H1 (cell line): ENCODE measurements around the gene RELN. TPM values are rescaled to one million over a fixed set of nuclear protein-coding genes. Genes with fewer than 3 reads are reported as not detected.

Source experiments
- CTCF ChIA-PET: fragments of 300-600 bp; sonication (Branson Sonifier 250); formaldehyde crosslinking; loops from one replicate; lab custom pipeline; 2021; ENCODE audit not compliant: partially characterized antibody; lab: Charles Lee
- POLR2A ChIA-PET: fragments of 300-600 bp; sonication (Branson Sonifier 250); formaldehyde crosslinking; loops from one replicate; lab custom pipeline; 2021; ENCODE audit warnings: inconsistent platforms; ENCODE audit not compliant: partially characterized antibody; lab: Charles Lee
- DNase-seq, 2 experiments: peaks; one replicate each; pipeline versions ENCODE4 v3.0.0 to v3.0.0-alpha.2; 2010 to 2022; ENCODE audit warnings: low spot score in 2 of 2, low read depth in 1 of 2, mixed read lengths in 1 of 2
- FAIRE-seq: peaks from 2 replicates; lab custom pipeline; 2011; peaks lifted over from hg19 to GRCh38; lab: Jason Lieb, UNC
- H2AFZ ChIP-seq: 2 replicates; pipeline ENCODE4 v1.8.1; 2012; ENCODE audit warnings: low read length, inconsistent platforms
- H2AK5ac ChIP-seq: 2 replicates; pipeline ENCODE4 v1.6.1; 2013; ENCODE audit warnings: low read depth, low read length
- H2BK120ac ChIP-seq: replicated peaks from 2 replicates; pipeline ENCODE3; 2013; ENCODE audit warnings: low read depth, low read length, inconsistent platforms
- H2BK12ac ChIP-seq: 2 replicates; pipeline ENCODE4 v1.6.1; 2013; ENCODE audit warnings: low read depth, low read length
- H2BK15ac ChIP-seq: 2 replicates; pipeline ENCODE4 v1.6.1; 2013; ENCODE audit warnings: low read length
- H2BK20ac ChIP-seq: 2 replicates; pipeline ENCODE4 v1.6.1; 2013; ENCODE audit warnings: low read length
- H2BK5ac ChIP-seq: 2 replicates; pipeline ENCODE4 v1.6.1; 2013; ENCODE audit warnings: low read depth, low read length
- H3K14ac ChIP-seq: 2 replicates; pipeline ENCODE4 v1.6.1; 2013; ENCODE audit warnings: inconsistent platforms; ENCODE audit not compliant: insufficient read length
- H3K18ac ChIP-seq: 2 replicates; pipeline ENCODE4 v1.6.1; 2013; ENCODE audit warnings: low read length; ENCODE audit errors: extremely low read depth
- H3K23ac ChIP-seq: 2 replicates; pipeline ENCODE4 v1.6.1; 2013; ENCODE audit warnings: inconsistent platforms; ENCODE audit not compliant: insufficient read length
- H3K23me2 ChIP-seq: 2 replicates; pipeline ENCODE4 v1.6.1; 2013; ENCODE audit warnings: low read depth, low read length
- H3K27ac ChIP-seq: 2 replicates; pipeline ENCODE4 v1.6.1; 2011; ENCODE audit warnings: low read depth, low read length, inconsistent platforms
- H3K27me3 ChIP-seq, 4 experiments: replicated peaks in 1 of 4; 1 replicate in 1 of 4; 2 replicates in 3 of 4; pipeline versions ENCODE4 v1.6.1 to v1.8.1; 2011 to 2013; ENCODE audit warnings: low read length in 3 of 4, mild to moderate bottlenecking in 3 of 4, inconsistent platforms in 2 of 4, mixed read lengths in 2 of 4, moderate library complexity in 1 of 4; ENCODE audit not compliant: control insufficient read depth in 3 of 4, insufficient read depth in 3 of 4; ENCODE audit errors: extremely low read depth in 1 of 4
- H3K36me3 ChIP-seq, 4 experiments: 2 replicates each; pipeline versions ENCODE4 v1.6.1 to v1.8.1; 2011 to 2013; ENCODE audit warnings: mild to moderate bottlenecking in 4 of 4, low read length in 3 of 4, moderate library complexity in 2 of 4, control low read depth in 1 of 4, inconsistent platforms in 1 of 4; ENCODE audit not compliant: insufficient read depth in 4 of 4, control insufficient read depth in 2 of 4
- H3K4ac ChIP-seq: replicated peaks from 2 replicates; pipeline ENCODE3; 2013; ENCODE audit warnings: low read length, low read depth, mixed read lengths, inconsistent platforms; ENCODE audit not compliant: insufficient read length
- H3K4me1 ChIP-seq, 4 experiments: replicated peaks in 1 of 4; 1 replicate in 1 of 4; 2 replicates in 3 of 4; pipeline versions ENCODE4 v1.6.1 to v1.8.1; 2011 to 2013; ENCODE audit warnings: low read length in 3 of 4, inconsistent platforms in 2 of 4, mixed read lengths in 1 of 4; ENCODE audit not compliant: insufficient read depth in 4 of 4, control insufficient read depth in 3 of 4
- H3K4me2 ChIP-seq, 2 experiments: 2 replicates each; pipeline versions ENCODE4 v1.6.1 to v1.8.1; 2011 to 2013; ENCODE audit warnings: low read depth in 2 of 2, low read length in 2 of 2, control low read depth in 1 of 2, inconsistent platforms in 1 of 2, mild to moderate bottlenecking in 1 of 2; ENCODE audit not compliant: insufficient read depth in 1 of 2
- H3K4me3 ChIP-seq, 4 experiments: fragments of 200-600, 300-600 bp in 1 of 4; sonication (generic), shearing (Covaris generic), sonication (Bioruptor Twin) in 1 of 4; 2 replicates each; pipeline versions ENCODE4 v1.5.1 to v1.8.1; 2011 to 2016; ENCODE audit warnings: low read length in 4 of 4, low read depth in 3 of 4, control low read depth in 2 of 4, inconsistent platforms in 2 of 4, mild to moderate bottlenecking in 2 of 4, mixed read lengths in 1 of 4, moderate library complexity in 1 of 4; ENCODE audit not compliant: insufficient read depth in 2 of 4; ENCODE audit errors: extremely low read depth in 1 of 4
- H3K56ac ChIP-seq: replicated peaks from 2 replicates; pipeline ENCODE3; 2013; ENCODE audit warnings: low read depth, mild to moderate bottlenecking, mixed read lengths, low read length, inconsistent platforms; ENCODE audit not compliant: insufficient read length
- H3K79me1 ChIP-seq: 2 replicates; pipeline ENCODE4 v1.6.1; 2013; ENCODE audit warnings: low read depth, low read length, control low read depth
- H3K79me2 ChIP-seq, 2 experiments: 2 replicates each; pipeline versions ENCODE4 v1.6.1 to v1.8.1; 2012 to 2013; ENCODE audit warnings: low read length in 2 of 2, mild to moderate bottlenecking in 2 of 2, inconsistent platforms in 1 of 2; ENCODE audit not compliant: insufficient read depth in 2 of 2, control insufficient read depth in 1 of 2
- H3K9ac ChIP-seq, 4 experiments: replicated peaks in 1 of 4; 1 replicate in 1 of 4; 2 replicates in 3 of 4; pipeline versions ENCODE4 v1.6.1 to v1.8.1; 2011 to 2013; ENCODE audit warnings: low read depth in 3 of 4, low read length in 3 of 4, control low read depth in 2 of 4, mild to moderate bottlenecking in 2 of 4, moderate library complexity in 2 of 4, inconsistent platforms in 1 of 4; ENCODE audit errors: extremely low read depth in 1 of 4
- H3K9me3 ChIP-seq, 2 experiments: 2 replicates each; pipeline versions ENCODE4 v1.6.1 to v1.8.1; 2012 to 2013; ENCODE audit warnings: mild to moderate bottlenecking in 2 of 2, moderate library complexity in 2 of 2, control low read depth in 1 of 2, inconsistent platforms in 1 of 2, low read depth in 1 of 2, low read length in 1 of 2, mixed read lengths in 1 of 2; ENCODE audit not compliant: insufficient read depth in 2 of 2
- H4K20me1 ChIP-seq, 2 experiments: replicated peaks in 1 of 2; 2 replicates each; pipeline versions ENCODE3 to v1.8.1; 2011 to 2013; ENCODE audit warnings: inconsistent platforms in 2 of 2, low read length in 2 of 2, mild to moderate bottlenecking in 1 of 2; ENCODE audit not compliant: insufficient read depth in 2 of 2, control insufficient read depth in 1 of 2
- H4K5ac ChIP-seq: 2 replicates; pipeline ENCODE4 v1.6.1; 2013; ENCODE audit warnings: low read length, low read depth, mixed read lengths, inconsistent platforms; ENCODE audit not compliant: insufficient read length
- H4K8ac ChIP-seq: 2 replicates; pipeline ENCODE4 v1.8.0; 2013; ENCODE audit warnings: mild to moderate bottlenecking, moderate library complexity, low read length, inconsistent platforms; ENCODE audit not compliant: insufficient read depth; ENCODE audit errors: extremely low read depth
- H4K91ac ChIP-seq: replicated peaks from 2 replicates; pipeline ENCODE3; 2013; ENCODE audit warnings: low read length, mixed read lengths, inconsistent platforms; ENCODE audit not compliant: insufficient read length
- BCL11A ChIP-seq, 2 experiments: IDR thresholded peaks; one replicate each; pipeline ENCODE4 v1.6.1; 2011; ENCODE audit warnings: low read depth in 2 of 2, low read length in 2 of 2, mild to moderate bottlenecking in 2 of 2
- EP300 ChIP-seq, 2 experiments: IDR thresholded peaks; 1 replicate in 1 of 2; 2 replicates in 1 of 2; pipeline ENCODE4 v1.6.1; 2011 to 2012; ENCODE audit warnings: low read depth in 2 of 2, low read length in 2 of 2, mild to moderate bottlenecking in 2 of 2, borderline replicate concordance in 1 of 2, inconsistent platforms in 1 of 2, moderate library complexity in 1 of 2
- JUND ChIP-seq: IDR thresholded peaks from 2 replicates; pipeline ENCODE4 v1.6.1; 2011; ENCODE audit warnings: mild to moderate bottlenecking, improper control_type of control experiment, low read length
- NANOG ChIP-seq: IDR thresholded peaks from 2 replicates; pipeline ENCODE4 v1.6.1; 2011; ENCODE audit warnings: low read length, low read depth, mild to moderate bottlenecking, inconsistent platforms; ENCODE audit not compliant: insufficient read depth, poor library complexity, severe bottlenecking
- PHF8 ChIP-seq: fragments of 200-600 bp; sonication (generic); conservative IDR thresholded peaks from 2 replicates; pipeline ENCODE4 v1.7.1; 2012; ENCODE audit warnings: low read depth, mild to moderate bottlenecking, inconsistent platforms, low read length, moderate library complexity
- POU5F1 ChIP-seq: IDR thresholded peaks from 2 replicates; pipeline ENCODE4 v1.6.1; 2011; ENCODE audit warnings: low read depth, mild to moderate bottlenecking, low read length, moderate library complexity
- RAD21 ChIP-seq, 2 experiments: IDR thresholded peaks in 1 of 2; conservative IDR thresholded peaks in 1 of 2; 2 replicates each; pipeline ENCODE4 v1.6.1; 2011; ENCODE audit warnings: low read depth in 2 of 2, low read length in 2 of 2, improper control_type of control experiment in 1 of 2, inconsistent platforms in 1 of 2, mild to moderate bottlenecking in 1 of 2, moderate library complexity in 1 of 2
- RFX5 ChIP-seq: IDR thresholded peaks from 2 replicates; pipeline ENCODE4 v1.6.1; 2011; ENCODE audit warnings: low read depth, low read length, improper control_type of control experiment, borderline replicate concordance
- SP4 ChIP-seq: IDR thresholded peaks from 2 replicates; pipeline ENCODE4 v1.6.1; 2012; ENCODE audit warnings: low read length, inconsistent platforms
- SUZ12 ChIP-seq: fragments of 200-600 bp; sonication (generic); IDR thresholded peaks from 2 replicates; pipeline ENCODE4 v1.6.1; 2012; ENCODE audit warnings: mild to moderate bottlenecking, inconsistent platforms, low read length, moderate library complexity, mixed read lengths
- TEAD4 ChIP-seq: IDR thresholded peaks from 2 replicates; pipeline ENCODE4 v1.6.1; 2012; ENCODE audit warnings: low read depth, low read length, inconsistent platforms, mixed read lengths
- polyA plus RNA-seq, 7 experiments: library from polyadenylated mRNA; depleted of rRNA in 3 of 7; stranded (reverse) in 5 of 7; unstranded in 2 of 7; fragments of >200 nt in 5 of 7; fragments of 200-250 nt in 2 of 7; gene quantifications; 1 replicate in 5 of 7; 2 replicates in 1 of 7; 4 replicates in 1 of 7; pipeline versions ENCODE4 v1.2.1 to v1.2.3, GENCODE V29; 2011 to 2013; ENCODE audit warnings: missing spikeins in 2 of 7, mixed read lengths in 2 of 7
- total RNA-seq: library from RNA; stranded (reverse); fragmentation: NEBNext Ultra II Directional; extraction: Animal tissue kit (Norgen Biotek cat#: 25700); gene quantifications from 2 replicates; pipeline ENCODE4 v1.2.1, GENCODE V29; 2021
- TF ChIP-seq, protein P1 (sequence below): IDR thresholded peaks from 2 replicates; pipeline ENCODE4 v1.6.1; 2011; ENCODE audit warnings: low read length, improper control_type of control experiment

RELN gene
- total and polyA plus RNA-seq, 2 of the 8 experiments (the other 6 are each of a cell fraction or from before 2014, with no cell fraction given) = 0.03 to 0.07 TPM

DNA sequence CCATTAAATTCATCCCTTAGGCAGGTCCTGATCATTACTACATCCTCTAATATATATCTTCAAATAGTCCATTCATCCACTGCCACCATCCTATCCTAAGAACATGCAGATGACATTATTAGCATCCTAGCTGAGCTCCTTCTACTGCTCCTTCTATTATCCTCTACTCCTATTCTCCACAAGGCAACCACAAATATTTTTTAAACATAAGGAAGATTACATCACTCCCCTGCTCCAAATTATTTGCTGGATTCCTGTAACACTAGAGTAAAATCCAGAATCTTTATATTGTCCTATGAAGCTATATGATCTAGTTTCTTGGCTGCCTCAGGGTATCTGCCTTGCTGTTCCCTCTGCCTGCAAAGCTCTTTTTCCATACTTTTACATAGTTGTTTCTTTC is 367.2 kb downstream of the RELN start:
- no peak overlapping the region for H2BK12ac ChIP-seq
- H4K5ac ChIP-seq = no peak overlapping the region
- H2AFZ ChIP-seq = no peak overlapping the region
- H2BK15ac ChIP-seq = no peak overlapping the region
- H2BK5ac ChIP-seq = no peak overlapping the region
- no peak overlapping the region for H2BK20ac ChIP-seq
- H4K20me1 ChIP-seq = no peaks in the 10 kb centered on the region
- H3K4me1 ChIP-seq = no peaks in the 10 kb centered on the region
- DNase-seq (no peak), FAIRE-seq (no peak)
- H4K8ac ChIP-seq = no peak overlapping the region
- H4K91ac ChIP-seq = no peak overlapping the region
- no peaks in the 10 kb centered on the region for H3K79me2 ChIP-seq
- no peak overlapping the region for H3K9ac ChIP-seq
- no peaks in the 10 kb centered on the region for H3K79me1 ChIP-seq
- no peak overlapping the region for H3K56ac ChIP-seq
- H3K36me3 ChIP-seq = no peaks in the 10 kb centered on the region
- ChIA-PET CTCF (interaction anchor here (1.0 to 5.0 kb wide), 3 partner anchors 7 to 48 kb away, joined by 3 to 29 read pairs (median 4); no protein-coding TSS in a partner anchor), POLR2A (interaction anchor here (0.9 kb wide), 1 partner anchor 12 kb away, joined by 3 read pairs; no protein-coding TSS in a partner anchor)
- no peaks in the 10 kb centered on the region for H3K23me2 ChIP-seq
- no peak overlapping the region for H3K18ac ChIP-seq
- no peak overlapping the region for H2AK5ac ChIP-seq
- H3K27ac ChIP-seq = no peak overlapping the region
- no peaks in the 10 kb centered on the region for H3K9me3 ChIP-seq
- H3K4ac ChIP-seq = no peak overlapping the region
- no peak overlapping the region for H3K4me3 ChIP-seq
- H3K23ac ChIP-seq = no peak overlapping the region
- no peak overlapping the region for H3K14ac ChIP-seq
- no peaks in the 10 kb centered on the region for H3K27me3 ChIP-seq
- no peak overlapping the region for H2BK120ac ChIP-seq
- no peak overlapping the region for H3K4me2 ChIP-seq
- TF ChIP-seq JUND = no peak
- no peak for TF ChIP-seq RFX5
- TF ChIP-seq RAD21 (IDR thresholded peaks at IDR 0.05 in 1 of 2, conservative IDR thresholded peaks at IDR 0.05 in 1 of 2; ENCODE audit: low read depth in 2 of 2, low read length in 2 of 2) = no peak
- TF ChIP-seq PHF8 = no peak
- TF ChIP-seq EP300 (IDR thresholded peaks at IDR 0.05; ENCODE audit: borderline replicate concordance in 1 of 2, low read depth in 2 of 2, low read length in 2 of 2) = no peak
- no peak for TF ChIP-seq SP4
- no peak for TF ChIP-seq SUZ12
- TF ChIP-seq TEAD4 = no peak
- TF ChIP-seq, protein P1, sequence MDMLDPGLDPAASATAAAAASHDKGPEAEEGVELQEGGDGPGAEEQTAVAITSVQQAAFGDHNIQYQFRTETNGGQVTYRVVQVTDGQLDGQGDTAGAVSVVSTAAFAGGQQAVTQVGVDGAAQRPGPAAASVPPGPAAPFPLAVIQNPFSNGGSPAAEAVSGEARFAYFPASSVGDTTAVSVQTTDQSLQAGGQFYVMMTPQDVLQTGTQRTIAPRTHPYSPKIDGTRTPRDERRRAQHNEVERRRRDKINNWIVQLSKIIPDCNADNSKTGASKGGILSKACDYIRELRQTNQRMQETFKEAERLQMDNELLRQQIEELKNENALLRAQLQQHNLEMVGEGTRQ = no peak
- TF ChIP-seq BCL11A (IDR thresholded peaks at IDR 0.05; ENCODE audit: low read depth in 2 of 2, low read length in 2 of 2) = no peak
- no peak for TF ChIP-seq POU5F1
- TF ChIP-seq NANOG = no peak
